K562 treated with DMSO at 1 percent for 12 hours (cell line): ENCODE data around the gene ZDHHC15. TPM values are rescaled to one million over a fixed set of nuclear protein-coding genes. Genes with fewer than 3 reads are reported as not detected.

Source experiments
- total RNA-seq: library from RNA; unstranded; fragments of 300-600 nt; gene quantifications from 2 replicates; pipeline ENCODE4 v1.2.3, GENCODE V29; 2022; ENCODE audit not compliant: insufficient read depth

Gene ZDHHC15, protein sequence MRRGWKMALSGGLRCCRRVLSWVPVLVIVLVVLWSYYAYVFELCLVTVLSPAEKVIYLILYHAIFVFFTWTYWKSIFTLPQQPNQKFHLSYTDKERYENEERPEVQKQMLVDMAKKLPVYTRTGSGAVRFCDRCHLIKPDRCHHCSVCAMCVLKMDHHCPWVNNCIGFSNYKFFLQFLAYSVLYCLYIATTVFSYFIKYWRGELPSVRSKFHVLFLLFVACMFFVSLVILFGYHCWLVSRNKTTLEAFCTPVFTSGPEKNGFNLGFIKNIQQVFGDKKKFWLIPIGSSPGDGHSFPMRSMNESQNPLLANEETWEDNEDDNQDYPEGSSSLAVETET
- 0.19 TPM in 1 of 2 replicates, not detected in the other for total RNA-seq

DNA sequence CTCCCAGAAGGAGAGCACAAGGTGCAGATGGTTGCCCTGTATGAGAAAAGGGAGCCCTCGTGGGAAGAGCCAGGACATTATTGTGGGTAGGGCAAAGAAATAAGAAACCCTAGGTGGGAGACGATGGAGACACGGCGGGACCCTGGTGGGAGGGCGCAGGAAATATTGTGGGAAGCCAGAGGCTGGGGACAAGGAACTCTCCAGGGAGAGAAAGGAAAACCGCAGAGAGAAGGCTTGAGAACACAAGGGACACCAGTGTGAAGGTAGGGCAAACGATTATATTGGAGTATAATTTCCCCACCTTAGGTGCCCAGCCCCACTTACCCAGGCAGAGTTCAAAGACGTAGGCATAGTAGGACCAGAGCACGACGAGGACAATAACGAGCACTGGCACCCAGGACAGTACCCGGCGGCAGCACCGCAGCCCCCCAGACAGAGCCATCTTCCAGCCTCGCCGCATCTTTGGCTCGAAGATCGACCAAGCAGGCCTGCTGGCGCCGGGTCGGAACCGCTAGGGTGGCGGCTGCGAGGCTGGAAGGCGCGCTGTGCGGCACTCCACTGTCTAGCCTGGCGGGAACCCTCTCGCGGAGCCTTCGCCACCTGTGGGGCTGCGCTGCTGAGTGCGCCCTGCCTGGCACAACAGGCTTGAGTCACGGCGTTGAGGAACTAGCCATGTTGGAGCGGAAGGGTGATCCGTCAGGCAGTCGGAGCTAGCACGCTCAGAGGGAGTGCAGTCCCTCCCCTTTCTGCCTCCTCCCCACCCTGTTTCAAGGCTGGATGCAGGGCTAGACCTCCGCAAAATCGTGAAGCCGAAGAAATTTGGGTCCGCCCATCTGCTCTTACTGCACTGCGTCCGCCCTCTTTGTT is at the start of gene ZDHHC15:
ZDHHC15 (minus strand) TSS at position 473 of the 867 bp plus-strand sequence; CDS start at position 460, 13 bp downstream.

Other genes with a start within 250 kb of the ZDHHC15 start
- gene UPRT, start 249.0 kb downstream of the ZDHHC15 start, total RNA-seq: 5.1 and 8.9 TPM in 2 replicates